H1 (cell line): ENCODE data around the gene GABARAPL1. TPM values are rescaled to one million over a fixed set of nuclear protein-coding genes. Genes with fewer than 3 reads are reported as not detected.

Experiments
- ATF2 ChIP-seq: IDR thresholded peaks from 2 replicates; pipeline ENCODE4 v1.6.1; 2012; ENCODE audit warnings: low read length, inconsistent platforms
- CBX5 ChIP-seq: fragments of 300-800, 300-1000 bp; sonication (generic); IDR thresholded peaks from 2 replicates; pipeline ENCODE4 v1.7.1; 2016; ENCODE audit warnings: antibody characterized with exemption, low read length, low read depth
- CBX8 ChIP-seq: fragments of 300-800, 300-1000 bp; sonication (generic); IDR thresholded peaks from 2 replicates; pipeline ENCODE4 v1.7.1; 2016; ENCODE audit warnings: low read depth, low read length, borderline replicate concordance
- CHD1 ChIP-seq: IDR thresholded peaks from 2 replicates; pipeline ENCODE4 v1.6.1; 2012; ENCODE audit warnings: low read depth, low read length, improper control_type of control experiment
- EZH2 ChIP-seq: fragments of 200-600 bp; sonication (generic); IDR thresholded peaks from 2 replicates; pipeline ENCODE4 v1.7.1; 2012; ENCODE audit warnings: low read depth, mild to moderate bottlenecking, moderate library complexity, low read length, inconsistent platforms; ENCODE audit not compliant: severe bottlenecking
- JUN ChIP-seq: IDR thresholded peaks from 2 replicates; pipeline ENCODE4 v1.6.1; 2011; ENCODE audit warnings: low read depth, mild to moderate bottlenecking, improper control_type of control experiment, low read length
- RFX5 ChIP-seq: IDR thresholded peaks from 2 replicates; pipeline ENCODE4 v1.6.1; 2011; ENCODE audit warnings: low read depth, low read length, improper control_type of control experiment, borderline replicate concordance
- SP2 ChIP-seq: IDR thresholded peaks from 2 replicates; pipeline ENCODE4 v1.6.1; 2012; ENCODE audit warnings: mild to moderate bottlenecking, low read length, inconsistent platforms
- SUZ12 ChIP-seq: fragments of 200-600 bp; sonication (generic); IDR thresholded peaks from 2 replicates; pipeline ENCODE4 v1.6.1; 2012; ENCODE audit warnings: mild to moderate bottlenecking, inconsistent platforms, low read length, moderate library complexity, mixed read lengths
- TAF1 ChIP-seq: IDR thresholded peaks from 2 replicates; pipeline ENCODE4 v1.6.1; 2011; ENCODE audit warnings: mild to moderate bottlenecking, low read depth, low read length
- polyA plus RNA-seq, 7 experiments: library from polyadenylated mRNA; depleted of rRNA in 3 of 7; stranded (reverse) in 5 of 7; unstranded in 2 of 7; fragments of >200 nt in 5 of 7; fragments of 200-250 nt in 2 of 7; gene quantifications; 1 replicate in 5 of 7; 2 replicates in 1 of 7; 4 replicates in 1 of 7; pipeline versions ENCODE4 v1.2.1 to v1.2.3, GENCODE V29; 2011 to 2013; ENCODE audit warnings: missing spikeins in 2 of 7, mixed read lengths in 2 of 7
- total RNA-seq: library from RNA; stranded (reverse); fragmentation: NEBNext Ultra II Directional; extraction: Animal tissue kit (Norgen Biotek cat#: 25700); gene quantifications from 2 replicates; pipeline ENCODE4 v1.2.1, GENCODE V29; 2021
- TF ChIP-seq, protein P1 (sequence below): fragments of 300-600 bp; sonication (generic); IDR thresholded peaks from 2 replicates; pipeline ENCODE4 v1.7.1; 2012; ENCODE audit warnings: low read length, moderate library complexity, mild to moderate bottlenecking, inconsistent platforms; ENCODE audit not compliant: insufficient replicate concordance

GABARAPL1 gene
- total and polyA plus RNA-seq, 2 of the 8 experiments (the other 6 are each of a cell fraction or from before 2014, with no cell fraction given) = 56.1 to 87.9 TPM

GRCh38 chr12:10236720-10237119, 24.0 kb downstream of the GABARAPL1 start (continued):
- TF ChIP-seq, protein P1, sequence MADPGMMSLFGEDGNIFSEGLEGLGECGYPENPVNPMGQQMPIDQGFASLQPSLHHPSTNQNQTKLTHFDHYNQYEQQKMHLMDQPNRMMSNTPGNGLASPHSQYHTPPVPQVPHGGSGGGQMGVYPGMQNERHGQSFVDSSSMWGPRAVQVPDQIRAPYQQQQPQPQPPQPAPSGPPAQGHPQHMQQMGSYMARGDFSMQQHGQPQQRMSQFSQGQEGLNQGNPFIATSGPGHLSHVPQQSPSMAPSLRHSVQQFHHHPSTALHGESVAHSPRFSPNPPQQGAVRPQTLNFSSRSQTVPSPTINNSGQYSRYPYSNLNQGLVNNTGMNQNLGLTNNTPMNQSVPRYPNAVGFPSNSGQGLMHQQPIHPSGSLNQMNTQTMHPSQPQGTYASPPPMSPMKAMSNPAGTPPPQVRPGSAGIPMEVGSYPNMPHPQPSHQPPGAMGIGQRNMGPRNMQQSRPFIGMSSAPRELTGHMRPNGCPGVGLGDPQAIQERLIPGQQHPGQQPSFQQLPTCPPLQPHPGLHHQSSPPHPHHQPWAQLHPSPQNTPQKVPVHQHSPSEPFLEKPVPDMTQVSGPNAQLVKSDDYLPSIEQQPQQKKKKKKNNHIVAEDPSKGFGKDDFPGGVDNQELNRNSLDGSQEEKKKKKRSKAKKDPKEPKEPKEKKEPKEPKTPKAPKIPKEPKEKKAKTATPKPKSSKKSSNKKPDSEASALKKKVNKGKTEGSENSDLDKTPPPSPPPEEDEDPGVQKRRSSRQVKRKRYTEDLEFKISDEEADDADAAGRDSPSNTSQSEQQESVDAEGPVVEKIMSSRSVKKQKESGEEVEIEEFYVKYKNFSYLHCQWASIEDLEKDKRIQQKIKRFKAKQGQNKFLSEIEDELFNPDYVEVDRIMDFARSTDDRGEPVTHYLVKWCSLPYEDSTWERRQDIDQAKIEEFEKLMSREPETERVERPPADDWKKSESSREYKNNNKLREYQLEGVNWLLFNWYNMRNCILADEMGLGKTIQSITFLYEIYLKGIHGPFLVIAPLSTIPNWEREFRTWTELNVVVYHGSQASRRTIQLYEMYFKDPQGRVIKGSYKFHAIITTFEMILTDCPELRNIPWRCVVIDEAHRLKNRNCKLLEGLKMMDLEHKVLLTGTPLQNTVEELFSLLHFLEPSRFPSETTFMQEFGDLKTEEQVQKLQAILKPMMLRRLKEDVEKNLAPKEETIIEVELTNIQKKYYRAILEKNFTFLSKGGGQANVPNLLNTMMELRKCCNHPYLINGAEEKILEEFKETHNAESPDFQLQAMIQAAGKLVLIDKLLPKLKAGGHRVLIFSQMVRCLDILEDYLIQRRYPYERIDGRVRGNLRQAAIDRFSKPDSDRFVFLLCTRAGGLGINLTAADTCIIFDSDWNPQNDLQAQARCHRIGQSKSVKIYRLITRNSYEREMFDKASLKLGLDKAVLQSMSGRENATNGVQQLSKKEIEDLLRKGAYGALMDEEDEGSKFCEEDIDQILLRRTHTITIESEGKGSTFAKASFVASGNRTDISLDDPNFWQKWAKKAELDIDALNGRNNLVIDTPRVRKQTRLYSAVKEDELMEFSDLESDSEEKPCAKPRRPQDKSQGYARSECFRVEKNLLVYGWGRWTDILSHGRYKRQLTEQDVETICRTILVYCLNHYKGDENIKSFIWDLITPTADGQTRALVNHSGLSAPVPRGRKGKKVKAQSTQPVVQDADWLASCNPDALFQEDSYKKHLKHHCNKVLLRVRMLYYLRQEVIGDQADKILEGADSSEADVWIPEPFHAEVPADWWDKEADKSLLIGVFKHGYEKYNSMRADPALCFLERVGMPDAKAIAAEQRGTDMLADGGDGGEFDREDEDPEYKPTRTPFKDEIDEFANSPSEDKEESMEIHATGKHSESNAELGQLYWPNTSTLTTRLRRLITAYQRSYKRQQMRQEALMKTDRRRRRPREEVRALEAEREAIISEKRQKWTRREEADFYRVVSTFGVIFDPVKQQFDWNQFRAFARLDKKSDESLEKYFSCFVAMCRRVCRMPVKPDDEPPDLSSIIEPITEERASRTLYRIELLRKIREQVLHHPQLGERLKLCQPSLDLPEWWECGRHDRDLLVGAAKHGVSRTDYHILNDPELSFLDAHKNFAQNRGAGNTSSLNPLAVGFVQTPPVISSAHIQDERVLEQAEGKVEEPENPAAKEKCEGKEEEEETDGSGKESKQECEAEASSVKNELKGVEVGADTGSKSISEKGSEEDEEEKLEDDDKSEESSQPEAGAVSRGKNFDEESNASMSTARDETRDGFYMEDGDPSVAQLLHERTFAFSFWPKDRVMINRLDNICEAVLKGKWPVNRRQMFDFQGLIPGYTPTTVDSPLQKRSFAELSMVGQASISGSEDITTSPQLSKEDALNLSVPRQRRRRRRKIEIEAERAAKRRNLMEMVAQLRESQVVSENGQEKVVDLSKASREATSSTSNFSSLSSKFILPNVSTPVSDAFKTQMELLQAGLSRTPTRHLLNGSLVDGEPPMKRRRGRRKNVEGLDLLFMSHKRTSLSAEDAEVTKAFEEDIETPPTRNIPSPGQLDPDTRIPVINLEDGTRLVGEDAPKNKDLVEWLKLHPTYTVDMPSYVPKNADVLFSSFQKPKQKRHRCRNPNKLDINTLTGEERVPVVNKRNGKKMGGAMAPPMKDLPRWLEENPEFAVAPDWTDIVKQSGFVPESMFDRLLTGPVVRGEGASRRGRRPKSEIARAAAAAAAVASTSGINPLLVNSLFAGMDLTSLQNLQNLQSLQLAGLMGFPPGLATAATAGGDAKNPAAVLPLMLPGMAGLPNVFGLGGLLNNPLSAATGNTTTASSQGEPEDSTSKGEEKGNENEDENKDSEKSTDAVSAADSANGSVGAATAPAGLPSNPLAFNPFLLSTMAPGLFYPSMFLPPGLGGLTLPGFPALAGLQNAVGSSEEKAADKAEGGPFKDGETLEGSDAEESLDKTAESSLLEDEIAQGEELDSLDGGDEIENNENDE = no peak
- TF ChIP-seq EZH2 (no peak), CBX8 (no peak), SUZ12 (no peak), CBX5 (no peak), ATF2 (no peak), CHD1 (no peak), RFX5 (no peak), SP2 (no peak), JUN (no peak), TAF1 (no peak)
